Right atrium auricular region (tissue), 2 donors: ENCODE data around the gene HYCC1. TPM values are rescaled to one million over a fixed set of nuclear protein-coding genes. Genes with fewer than 3 reads are reported as not detected.

Experiments used
- DNase-seq: peaks from one replicate; pipeline ENCODE4 v3.0.0-alpha.2; 2019; ENCODE audit warnings: low spot score
- H3K27ac ChIP-seq, 2 donors: fragments of 200-600 bp; sonication (generic); 1 replicate in 1 of 2; 2 replicates in 1 of 2; pipeline ENCODE4 v1.5.1; 2016 to 2019
- H3K27me3 ChIP-seq, 2 donors: fragments of 200-600 bp; sonication (generic); one replicate each; pipeline versions ENCODE4 v1.5.1 to v1.6.0; 2017 to 2019
- H3K36me3 ChIP-seq: fragments of 200-600 bp; sonication (generic); one replicate; pipeline ENCODE4 v1.5.1; 2016
- H3K4me1 ChIP-seq, 2 donors: fragments of 200-600 bp; sonication (generic); one replicate each; pipeline versions ENCODE4 v1.5.1 to v1.6.0; 2017 to 2019
- H3K4me3 ChIP-seq, 2 donors: fragments of 200-600 bp; sonication (generic); 1 replicate in 1 of 2; 2 replicates in 1 of 2; pipeline ENCODE4 v1.5.1; 2017 to 2019; ENCODE audit warnings: mild to moderate bottlenecking in 1 of 2, moderate library complexity in 1 of 2
- H3K9me3 ChIP-seq, 2 donors: fragments of 200-600 bp; sonication (generic); one replicate each; pipeline ENCODE4 v1.5.1; 2019
- total RNA-seq, 2 donors: library from RNA; depleted of rRNA; stranded (reverse); fragments of >200 nt; gene quantifications; one replicate each; pipeline ENCODE4 v1.1.0, GENCODE V29; 2016
- TF ChIP-seq, protein P1 (sequence below), 2 donors: fragments of 200-600 bp; sonication (generic); IDR thresholded peaks; one replicate each; pipeline ENCODE4 v1.5.1; 2019; ENCODE audit warnings: antibody characterized with exemption in 2 of 2

The HYCC1 gene
- total RNA-seq, 2 donors from 2014 or later, result 26.1 to 40.8 TPM

- Histone ChIP-seq H3K9me3 (no peaks in the 10 kb centered on the region), H3K27ac (no peak overlapping the region), H3K4me3 (no peak overlapping the region), H3K27me3 (no peaks in the 10 kb centered on the region), H3K4me1 (peaks cover 0 to 22% of the 10 kb centered on the region in 2 donors), H3K36me3 (no peaks in the 10 kb centered on the region)
- no peak for DNase-seq
- TF ChIP-seq, protein P1, sequence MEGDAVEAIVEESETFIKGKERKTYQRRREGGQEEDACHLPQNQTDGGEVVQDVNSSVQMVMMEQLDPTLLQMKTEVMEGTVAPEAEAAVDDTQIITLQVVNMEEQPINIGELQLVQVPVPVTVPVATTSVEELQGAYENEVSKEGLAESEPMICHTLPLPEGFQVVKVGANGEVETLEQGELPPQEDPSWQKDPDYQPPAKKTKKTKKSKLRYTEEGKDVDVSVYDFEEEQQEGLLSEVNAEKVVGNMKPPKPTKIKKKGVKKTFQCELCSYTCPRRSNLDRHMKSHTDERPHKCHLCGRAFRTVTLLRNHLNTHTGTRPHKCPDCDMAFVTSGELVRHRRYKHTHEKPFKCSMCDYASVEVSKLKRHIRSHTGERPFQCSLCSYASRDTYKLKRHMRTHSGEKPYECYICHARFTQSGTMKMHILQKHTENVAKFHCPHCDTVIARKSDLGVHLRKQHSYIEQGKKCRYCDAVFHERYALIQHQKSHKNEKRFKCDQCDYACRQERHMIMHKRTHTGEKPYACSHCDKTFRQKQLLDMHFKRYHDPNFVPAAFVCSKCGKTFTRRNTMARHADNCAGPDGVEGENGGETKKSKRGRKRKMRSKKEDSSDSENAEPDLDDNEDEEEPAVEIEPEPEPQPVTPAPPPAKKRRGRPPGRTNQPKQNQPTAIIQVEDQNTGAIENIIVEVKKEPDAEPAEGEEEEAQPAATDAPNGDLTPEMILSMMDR (IDR thresholded peaks at IDR 0.05), result no peak
Observed at GRCh38 chr7:23016345-23017253, 2.7 kb upstream of the HYCC1 start.

- peaks cover 0 to 35% of the 10 kb centered on the region in 2 donors for H3K4me1 ChIP-seq
- H3K27me3 ChIP-seq, result no peaks in the 10 kb centered on the region
- TF ChIP-seq, protein P1 (IDR thresholded peaks at IDR 0.05), result no peak
- no peak for DNase-seq
- peak overlapping the region in 1 of 2 donors; percentile 82 for H3K4me3 ChIP-seq
- no peaks in the 10 kb centered on the region for H3K9me3 ChIP-seq
- no peak overlapping the region for H3K27ac ChIP-seq
- H3K36me3 ChIP-seq, result no peaks in the 10 kb centered on the region
Observed at GRCh38 chr7:23014681-23015080, 751 bp upstream of the HYCC1 start.

DNA sequence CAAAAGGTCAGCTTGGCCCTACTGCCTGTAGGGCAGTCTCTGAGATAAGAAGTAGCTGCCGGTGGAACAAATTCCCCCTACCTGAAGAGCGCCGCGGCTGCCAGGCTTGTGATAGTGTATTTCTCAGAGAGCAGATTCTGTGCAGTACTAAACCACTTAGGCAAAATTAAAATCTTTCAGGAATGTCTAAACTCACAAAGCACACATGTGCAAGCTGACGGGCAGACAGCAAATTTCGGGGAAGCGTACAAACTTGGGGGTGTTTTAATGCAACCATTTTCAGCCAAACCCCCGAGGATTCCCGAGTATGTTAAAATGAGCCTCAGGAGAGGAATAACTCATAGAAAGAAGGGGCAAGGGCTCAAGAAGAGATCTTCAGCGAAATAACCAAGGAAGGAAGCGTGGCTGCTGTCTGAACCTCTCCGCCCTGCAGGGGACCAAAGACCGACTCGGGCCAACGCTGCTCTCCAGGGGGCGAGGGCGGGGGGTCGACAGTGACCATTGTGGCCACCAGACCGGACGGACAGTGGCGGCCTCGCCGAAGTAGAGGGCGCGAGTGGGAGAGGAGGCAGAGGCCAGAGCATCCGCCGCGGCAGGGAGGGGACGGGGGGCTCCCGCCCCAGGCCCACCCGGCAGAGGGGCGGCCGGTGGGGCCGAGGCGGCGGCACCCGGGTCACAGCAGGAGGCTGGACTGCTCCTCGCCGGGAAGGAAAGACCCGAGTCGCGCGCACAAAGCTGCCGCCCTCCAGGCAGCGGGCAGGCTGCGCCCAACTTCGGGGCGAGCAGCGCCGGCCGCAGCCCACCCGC is 819 bp downstream of the HYCC1 start:
- H3K4me1 ChIP-seq, result peaks cover 0 to 46% of the 10 kb centered on the region in 2 donors
- TF ChIP-seq, protein P1 (IDR thresholded peaks at IDR 0.05), result no peak
- H3K27ac ChIP-seq, result peak overlapping the region; percentile 81 to 88
- no peaks in the 10 kb centered on the region for H3K9me3 ChIP-seq
- DNase-seq, result no peak
- no peaks in the 10 kb centered on the region for H3K27me3 ChIP-seq
- H3K36me3 ChIP-seq, result no peaks in the 10 kb centered on the region
- H3K4me3 ChIP-seq, result peak overlapping the region; percentile 82 to 99

DNA sequence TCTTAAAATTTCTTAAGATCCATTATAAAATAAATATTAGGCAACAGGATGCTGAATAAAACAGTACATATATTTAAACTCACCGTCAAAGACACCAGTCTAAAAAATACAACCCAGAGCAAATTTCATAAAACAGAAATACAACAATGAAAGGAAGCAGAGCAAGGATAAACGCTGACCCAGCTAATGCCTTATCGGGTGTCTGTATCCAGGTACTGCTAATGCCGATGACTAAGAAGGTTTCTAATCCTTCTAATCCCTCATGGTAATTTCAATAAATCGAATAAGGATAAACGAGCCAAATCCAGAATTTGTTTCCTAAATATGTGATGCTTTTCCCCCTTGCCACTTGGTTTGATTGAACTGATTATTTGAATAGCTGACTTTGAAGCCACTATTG is 1.7 kb downstream of the HYCC1 start:
- peak overlapping the region in 1 of 2 donors; percentile 88 for H3K27ac ChIP-seq
- H3K4me1 ChIP-seq, result peaks cover 0 to 46% of the 10 kb centered on the region in 2 donors
- no peaks in the 10 kb centered on the region for H3K27me3 ChIP-seq
- no peak for DNase-seq
- TF ChIP-seq, protein P1 (IDR thresholded peaks at IDR 0.05), result no peak
- H3K4me3 ChIP-seq, result peak overlapping the region; percentile 82 to 99
- H3K9me3 ChIP-seq, result no peaks in the 10 kb centered on the region
- no peaks in the 10 kb centered on the region for H3K36me3 ChIP-seq

GRCh38 chr7:23011222-23011924 is 2.6 kb downstream of the HYCC1 start:
- H3K4me1 ChIP-seq, result peaks cover 0 to 46% of the 10 kb centered on the region in 2 donors

More at GRCh38 chr7:23011222-23011924, 2.6 kb downstream of the HYCC1 start:
- TF ChIP-seq, protein P1 (IDR thresholded peaks at IDR 0.05), result no peak
- no peak overlapping the region for H3K4me3 ChIP-seq
- H3K27me3 ChIP-seq, result no peaks in the 10 kb centered on the region
- DNase-seq, result no peak
- H3K36me3 ChIP-seq, result no peaks in the 10 kb centered on the region
- H3K27ac ChIP-seq, result peak overlapping the region in 1 of 2 donors; percentile 21
- H3K9me3 ChIP-seq, result no peaks in the 10 kb centered on the region
